ENCODE results near the gene PATE4. TPM values are rescaled to one million over a fixed set of nuclear protein-coding genes. Genes with fewer than 3 reads are reported as not detected.
"Not testable (repeated sequence)": the region's sequence is repeated elsewhere in the genome, so short reads cannot be mapped to it uniquely, and the experiment has no call there.

Gene PATE4
- total RNA-seq, 4 donors from 2014 or later = not detected

- TF ChIP-seq POLR2A (IDR thresholded peaks at IDR 0.05) (no peak), CTCF (IDR thresholded peaks at IDR 0.05) (no peak)
- no peaks in the 10 kb centered on the region for H3K27me3 ChIP-seq
- H3K4me3 ChIP-seq = no peak overlapping the region
- H3K9me3 ChIP-seq = no peaks in the 10 kb centered on the region
- no peaks in the 10 kb centered on the region for H3K36me3 ChIP-seq
- no peaks in the 10 kb centered on the region for H3K4me1 ChIP-seq
- DNase-seq = no peak
- no peak overlapping the region for H3K27ac ChIP-seq
These were observed 30.7 kb upstream of the PATE4 start for GRCh38 chr11:125802387-125802786.

GRCh38 chr11:125807909-125808308 lies 25.2 kb upstream of the PATE4 start:
- TF ChIP-seq CTCF (IDR thresholded peaks at IDR 0.05) (no peak), POLR2A (IDR thresholded peaks at IDR 0.05) (no peak)
- H3K4me1 ChIP-seq = no peaks in the 10 kb centered on the region
- H3K27me3 ChIP-seq = no peaks in the 10 kb centered on the region
- DNase-seq = no peak
- H3K4me3 ChIP-seq = no peak overlapping the region
- no peak overlapping the region for H3K27ac ChIP-seq
- no peaks in the 10 kb centered on the region for H3K9me3 ChIP-seq
- H3K36me3 ChIP-seq = no peaks in the 10 kb centered on the region

- no peaks in the 10 kb centered on the region for H3K9me3 ChIP-seq
- H3K27me3 ChIP-seq = no peaks in the 10 kb centered on the region
- no peak overlapping the region for H3K27ac ChIP-seq
- no peak overlapping the region for H3K4me3 ChIP-seq
- TF ChIP-seq POLR2A (IDR thresholded peaks at IDR 0.05) (no peak), CTCF (IDR thresholded peaks at IDR 0.05) (no peak)
- no peak for DNase-seq
- H3K36me3 ChIP-seq = no peaks in the 10 kb centered on the region
- no peaks in the 10 kb centered on the region for H3K4me1 ChIP-seq
These were observed 2.6 kb downstream of the PATE4 start for GRCh38 chr11:125835748-125836147.

- no peak for DNase-seq
- Histone ChIP-seq H3K27me3 (no peaks in the 10 kb centered on the region), H3K27ac (no peak overlapping the region), H3K4me1 (no peaks in the 10 kb centered on the region), H3K4me3 (no peak overlapping the region), H3K36me3 (no peaks in the 10 kb centered on the region), H3K9me3 (peaks cover 0 to 4% (median 0%) of the 10 kb centered on the region in 4 donors)
- TF ChIP-seq POLR2A (IDR thresholded peaks at IDR 0.05) (no peak), CTCF (IDR thresholded peaks at IDR 0.05) (no peak)
These were observed 9.3 kb downstream of the PATE4 start for GRCh38 chr11:125842321-125842948.

- no peak for DNase-seq
- Histone ChIP-seq H3K27me3 (no peaks in the 10 kb centered on the region), H3K9me3 (peaks cover 0 to 4% (median 0%) of the 10 kb centered on the region in 4 donors), H3K27ac (no peak overlapping the region), H3K36me3 (no peaks in the 10 kb centered on the region), H3K4me1 (no peaks in the 10 kb centered on the region), H3K4me3 (no peak overlapping the region)
- no peak for TF ChIP-seq POLR2A (IDR thresholded peaks at IDR 0.05)
- TF ChIP-seq CTCF (IDR thresholded peaks at IDR 0.05) = no peak
These were observed 13.1 kb downstream of the PATE4 start for GRCh38 chr11:125846188-125846587.

GRCh38 chr11:125857670-125858069 lies 24.6 kb downstream of the PATE4 start:
- not testable (repeated sequence) for H3K4me3 ChIP-seq, H3K9me3 ChIP-seq, DNase-seq, H3K36me3 ChIP-seq, H3K27ac ChIP-seq, H3K27me3 ChIP-seq, H3K4me1 ChIP-seq

- DNase-seq, H3K4me1 ChIP-seq, H3K9me3 ChIP-seq, H3K27ac ChIP-seq, H3K4me3 ChIP-seq, H3K27me3 ChIP-seq, H3K36me3 ChIP-seq: not testable (repeated sequence)
These were observed 29.7 kb downstream of the PATE4 start for GRCh38 chr11:125862786-125863185.

GRCh38 chr11:125865354-125865753 lies 32.2 kb downstream of the PATE4 start:
- H3K27me3 ChIP-seq, H3K4me1 ChIP-seq, H3K36me3 ChIP-seq, H3K9me3 ChIP-seq, DNase-seq, H3K27ac ChIP-seq, H3K4me3 ChIP-seq: not testable (repeated sequence)
